Activated naive CD8-positive, alpha-beta T cell treated with anti-CD3 and anti-CD28 coated beads, Interleukin-2, amount 50 U/mL, for 24 hours (primary cell): ENCODE data around the gene EFNA4.
"Not testable (repeated sequence)": the region's sequence is repeated elsewhere in the genome, so short reads cannot be mapped to it uniquely, and the experiment has no call there.

ENCODE experiments used
- ATAC-seq: fragments of 150-1000 bp; cut with Tn5 transposase; one replicate; pipeline ENCODE4 v1.10.0; 2021
- DNase-seq: peaks from one replicate; pipeline ENCODE4 v3.0.0; 2021
- H3K27ac Mint-ChIP-seq: one replicate; pipeline ENCODE4 v1.8.0; 2021; ENCODE audit warnings: mild to moderate bottlenecking, mixed read lengths
- H3K27me3 Mint-ChIP-seq: one replicate; pipeline ENCODE4 v1.8.0; 2021; ENCODE audit warnings: mixed read lengths
- H3K36me3 Mint-ChIP-seq: one replicate; pipeline ENCODE4 v1.8.0; 2021; ENCODE audit warnings: low read depth, mixed read lengths
- H3K4me1 Mint-ChIP-seq: one replicate; pipeline ENCODE4 v1.8.0; 2021; ENCODE audit warnings: mixed read lengths
- H3K4me3 Mint-ChIP-seq: one replicate; pipeline ENCODE4 v1.8.0; 2021; ENCODE audit warnings: mild to moderate bottlenecking, moderate library complexity, mixed read lengths
- H3K9me3 Mint-ChIP-seq: one replicate; pipeline ENCODE4 v1.8.0; 2021; ENCODE audit warnings: mixed read lengths

Gene EFNA4

GRCh38 chr1:155118090-155118489 lies 54.5 kb downstream of the EFNA4 start:
- not testable (repeated sequence) for H3K27ac Mint-ChIP-seq, H3K27me3 Mint-ChIP-seq, H3K36me3 Mint-ChIP-seq, DNase-seq, ATAC-seq, H3K9me3 Mint-ChIP-seq, H3K4me3 Mint-ChIP-seq, H3K4me1 Mint-ChIP-seq
